Large intestine (tissue), 3 donors: ENCODE measurements around the gene CDIP1. TPM values are rescaled to one million over a fixed set of nuclear protein-coding genes. Genes with fewer than 3 reads are reported as not detected.
A peak's percentile ranks its signal among the peaks of the same experiment; 100 is the strongest.

Experiments
- DNase-seq, 2 donors: peaks; one replicate each; pipeline versions ENCODE4 v3.0.0 to v3.0.0-alpha.2; 2013
- H3K27ac ChIP-seq: one replicate; pipeline ENCODE4 v1.5.1; 2013; ENCODE audit warnings: low read length
- H3K27me3 ChIP-seq: 2 replicates; pipeline ENCODE4 v1.6.1; 2013; ENCODE audit warnings: low read length; ENCODE audit not compliant: control insufficient read depth, insufficient read depth
- H3K36me3 ChIP-seq: 2 replicates; pipeline ENCODE4 v1.6.1; 2013; ENCODE audit warnings: low read length; ENCODE audit not compliant: control insufficient read depth, insufficient read depth
- H3K4me1 ChIP-seq: one replicate; pipeline ENCODE4 v1.6.1; 2013; ENCODE audit warnings: low read length; ENCODE audit not compliant: control insufficient read depth, insufficient read depth
- H3K4me3 ChIP-seq: one replicate; pipeline ENCODE4 v1.5.1; 2013; ENCODE audit warnings: low read length
- H3K9me3 ChIP-seq: one replicate; pipeline ENCODE4 v1.6.1; 2013; ENCODE audit warnings: mild to moderate bottlenecking, low read depth, low read length, moderate library complexity; ENCODE audit not compliant: control insufficient read depth
- WGBS: methylation state at CpG from one replicate; pipeline ENCODE4 v1.1.5; 2013; ENCODE audit warnings: low lambda C conversion rate; ENCODE audit not compliant: insufficient coverage; 5-methylcytosine and 5-hydroxymethylcytosine counted together
- polyA plus RNA-seq: library from polyadenylated mRNA; unstranded; fragments of 120-200 nt; gene quantifications from one replicate; pipeline ENCODE4 v1.2.1, GENCODE V29; 2013

The CDIP1 gene
- polyA plus RNA-seq, 1 donor, result 44.6 TPM

GRCh38 chr16:4491898-4492297, 46.7 kb downstream of the CDIP1 start:
- no CpG with 5 or more reads among the region's 4 CpGs for WGBS
- Histone ChIP-seq H3K9me3 (no peaks in the 10 kb centered on the region), H3K4me3 (no peak overlapping the region), H3K4me1 (no peaks in the 10 kb centered on the region), H3K27me3 (no peaks in the 10 kb centered on the region), H3K27ac (no peak overlapping the region), H3K36me3 (peaks cover 28% of the 10 kb centered on the region)
- no peak for DNase-seq

GRCh38 chr16:4489030-4489429, 49.5 kb downstream of the CDIP1 start:
- WGBS, result 83% methylated on average over 1 of the region's 5 CpGs
- no peak for DNase-seq
- Histone ChIP-seq H3K27ac (no peak overlapping the region), H3K27me3 (no peaks in the 10 kb centered on the region), H3K4me1 (no peaks in the 10 kb centered on the region), H3K4me3 (no peak overlapping the region), H3K9me3 (no peaks in the 10 kb centered on the region), H3K36me3 (peaks cover 28% of the 10 kb centered on the region)

GRCh38 chr16:4488499-4488967, 50.0 kb downstream of the CDIP1 start:
- Histone ChIP-seq H3K36me3 (peaks cover 28% of the 10 kb centered on the region), H3K4me1 (no peaks in the 10 kb centered on the region), H3K27me3 (no peaks in the 10 kb centered on the region), H3K27ac (no peak overlapping the region), H3K9me3 (no peaks in the 10 kb centered on the region), H3K4me3 (no peak overlapping the region)
- WGBS, result no CpG with 5 or more reads among the region's 1 CpG
- no peak for DNase-seq

GRCh38 chr16:4487955-4488498, 50.5 kb downstream of the CDIP1 start:
- Histone ChIP-seq H3K27me3 (no peaks in the 10 kb centered on the region), H3K9me3 (no peaks in the 10 kb centered on the region), H3K4me1 (no peaks in the 10 kb centered on the region), H3K4me3 (no peak overlapping the region), H3K27ac (no peak overlapping the region), H3K36me3 (peaks cover 23% of the 10 kb centered on the region)
- no peak for DNase-seq
- WGBS, result no CpG with 5 or more reads among the region's 5 CpGs

GRCh38 chr16:4486126-4486893, 52.3 kb downstream of the CDIP1 start:
- Histone ChIP-seq H3K36me3 (peaks cover 20% of the 10 kb centered on the region), H3K9me3 (no peaks in the 10 kb centered on the region), H3K27me3 (no peaks in the 10 kb centered on the region), H3K27ac (no peak overlapping the region), H3K4me1 (no peaks in the 10 kb centered on the region), H3K4me3 (no peak overlapping the region)
- WGBS, result no CpG with 5 or more reads among the region's 3 CpGs
- DNase-seq, result no peak

- H3K36me3 ChIP-seq, result peaks cover 7% of the 10 kb centered on the region
- H3K4me1 ChIP-seq, result no peaks in the 10 kb centered on the region
- no CpG with 5 or more reads among the region's 1 CpG for WGBS
- no peaks in the 10 kb centered on the region for H3K9me3 ChIP-seq
- H3K4me3 ChIP-seq, result no peak overlapping the region
- no peak for DNase-seq
- no peak overlapping the region for H3K27ac ChIP-seq
- no peaks in the 10 kb centered on the region for H3K27me3 ChIP-seq
These were observed 56.6 kb downstream of the CDIP1 start for GRCh38 chr16:4481963-4482362.

GRCh38 chr16:4481526-4481925, 57.0 kb downstream of the CDIP1 start:
- Histone ChIP-seq H3K9me3 (no peaks in the 10 kb centered on the region), H3K36me3 (peaks cover 7% of the 10 kb centered on the region), H3K4me1 (no peaks in the 10 kb centered on the region), H3K27me3 (no peaks in the 10 kb centered on the region), H3K4me3 (no peak overlapping the region), H3K27ac (no peak overlapping the region)
- DNase-seq, result no peak
- WGBS, result 39% methylated on average over 2 of the region's 2 CpGs

GRCh38 chr16:4477966-4478365, 60.6 kb downstream of the CDIP1 start:
- DNase-seq, result no peak
- Histone ChIP-seq H3K4me1 (peaks cover 4% of the 10 kb centered on the region), H3K27me3 (no peaks in the 10 kb centered on the region), H3K4me3 (no peak overlapping the region), H3K36me3 (no peaks in the 10 kb centered on the region), H3K9me3 (peaks cover 9% of the 10 kb centered on the region), H3K27ac (no peak overlapping the region)
- WGBS, result no CpG with 5 or more reads among the region's 2 CpGs

GRCh38 chr16:4475880-4476788, 62.4 kb downstream of the CDIP1 start, which contains the start of gene HMOX2:
Gene HMOX2, plus strand, starts transcription at chr16:4476398. Its CDS starts 29,127 bp downstream, at chr16:4505525.
- H3K27ac ChIP-seq, result peak within 1 kb of the TSS; percentile 87
- peaks cover 9% of the 10 kb centered on the region for H3K9me3 ChIP-seq
- no peaks in the 10 kb centered on the region for H3K27me3 ChIP-seq
- H3K4me3 ChIP-seq, result peak within 1 kb of the TSS; percentile 91
- no CpG with 5 or more reads among the region's 70 CpGs for WGBS
- no peaks in the 10 kb centered on the region for H3K36me3 ChIP-seq
- H3K4me1 ChIP-seq, result peaks cover 4% of the 10 kb centered on the region
- DNase-seq, result peak; percentile 96
